Parathyroid adenoma (tissue), 2 donors: ENCODE data around the gene COL4A3.

ENCODE experiments used
- H2AFZ ChIP-seq: fragments of 300-600 bp; sonication (generic); one replicate; pipeline ENCODE4 v1.7.0; 2017; ENCODE audit warnings: antibody characterized with exemption, mild to moderate bottlenecking
- H3K27ac ChIP-seq: fragments of 300-600 bp; sonication (generic); one replicate; pipeline ENCODE4 v1.7.0; 2017
- H3K27me3 ChIP-seq: fragments of 300-600 bp; sonication (generic); one replicate; pipeline ENCODE4 v1.7.0; 2017; ENCODE audit warnings: low read length; ENCODE audit not compliant: control insufficient read depth, insufficient read depth
- H3K36me3 ChIP-seq: fragments of 300-600 bp; sonication (generic); one replicate; pipeline ENCODE4 v1.7.0; 2017; ENCODE audit warnings: low read length; ENCODE audit not compliant: control insufficient read depth, insufficient read depth
- H3K4me1 ChIP-seq: fragments of 300-600 bp; sonication (generic); one replicate; pipeline ENCODE4 v1.7.0; 2017; ENCODE audit warnings: control low read depth
- H3K4me2 ChIP-seq: fragments of 300-600 bp; sonication (generic); one replicate; pipeline ENCODE4 v1.7.0; 2017; ENCODE audit warnings: low read length
- H3K4me3 ChIP-seq: fragments of 300-600 bp; sonication (generic); one replicate; pipeline ENCODE4 v1.7.0; 2017; ENCODE audit warnings: low read depth, low read length
- H3K79me2 ChIP-seq: fragments of 300-600 bp; sonication (generic); one replicate; pipeline ENCODE4 v1.7.0; 2017; ENCODE audit warnings: control low read depth
- H3K9ac ChIP-seq: fragments of 300-600 bp; sonication (generic); one replicate; pipeline ENCODE4 v1.7.0; 2017; ENCODE audit warnings: mild to moderate bottlenecking
- H3K9me3 ChIP-seq: fragments of 300-600 bp; sonication (generic); one replicate; pipeline ENCODE4 v1.7.0; 2017; ENCODE audit warnings: low read length; ENCODE audit not compliant: control insufficient read depth
- TF ChIP-seq, protein P1 (sequence below): fragments of 300-600 bp; sonication (generic); IDR thresholded peaks from one replicate; pipeline ENCODE4 v1.7.0; 2017; ENCODE audit warnings: antibody characterized with exemption, mild to moderate bottlenecking
- donor health status: primary hyperparathyroidism.

COL4A3 gene

DNA sequence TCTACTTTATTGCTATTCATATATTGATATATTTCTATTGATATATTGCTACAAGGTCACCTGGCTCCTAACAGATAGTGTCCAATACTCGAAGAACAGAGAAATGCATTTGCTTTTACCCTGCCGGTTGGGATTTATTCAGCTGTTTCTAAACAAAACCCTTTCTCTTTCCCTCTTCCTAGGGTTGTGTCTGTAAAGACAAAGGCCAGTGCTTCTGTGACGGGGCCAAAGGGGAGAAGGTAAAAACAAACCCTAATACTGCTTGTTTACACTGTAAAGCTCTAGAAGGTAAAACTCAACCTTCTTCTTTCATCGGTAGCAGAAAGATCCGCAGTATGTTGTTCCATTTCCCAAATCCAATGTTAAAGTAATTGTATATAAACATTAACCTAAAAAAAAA, 73.4 kb downstream of the COL4A3 start:
- no peak overlapping the region for H3K27ac ChIP-seq
- no peaks in the 10 kb centered on the region for H3K27me3 ChIP-seq

DNA sequence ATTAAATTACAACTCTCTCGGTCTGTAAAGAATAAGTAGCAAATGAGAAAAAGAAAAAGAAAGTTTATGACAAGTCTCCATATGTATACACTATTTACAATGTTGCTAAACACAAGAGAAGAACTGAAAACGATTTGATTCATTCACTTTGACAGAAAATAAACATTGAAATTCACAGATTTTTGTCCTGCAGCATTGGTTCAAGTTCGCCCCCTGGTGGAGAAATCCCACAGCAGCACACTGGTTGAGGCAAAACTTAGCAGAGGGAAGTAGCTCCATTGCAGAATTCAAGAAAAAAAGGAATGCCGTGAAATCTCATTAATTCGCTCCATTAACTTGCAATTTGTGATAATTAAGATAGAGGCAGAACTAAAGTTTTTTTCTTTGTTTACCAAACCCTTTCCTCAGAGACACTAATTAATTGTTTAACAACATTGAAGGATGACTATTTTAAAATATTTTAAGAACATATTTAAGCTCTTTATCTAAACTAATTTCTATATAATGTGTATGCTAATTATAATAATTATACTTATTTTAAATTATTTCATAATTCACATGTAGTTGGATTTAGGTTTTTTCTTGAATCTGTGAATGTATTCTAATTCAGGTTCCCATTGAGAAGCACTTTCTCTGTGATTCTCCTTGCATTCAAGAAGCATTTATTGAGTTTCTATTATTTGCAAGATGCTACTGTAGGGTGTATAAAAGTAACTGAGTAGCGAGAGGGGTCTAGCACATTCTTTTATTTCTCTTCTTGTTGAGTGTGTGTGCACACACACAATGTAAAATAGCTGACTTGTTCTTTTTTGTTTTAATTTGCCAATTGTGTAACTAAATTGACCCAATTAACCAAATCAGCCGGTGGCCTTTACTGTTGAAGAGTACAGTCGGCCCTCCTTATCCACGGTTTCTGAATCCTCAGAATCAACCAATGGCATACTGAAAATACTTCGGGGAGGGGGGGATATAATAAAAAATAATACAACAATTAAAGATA, 74.1 kb downstream of the COL4A3 start:
- Histone ChIP-seq H3K9me3 (no peaks in the 10 kb centered on the region), H2AFZ (no peak overlapping the region), H3K4me2 (no peak overlapping the region), H3K4me3 (no peak overlapping the region), H3K4me1 (no peaks in the 10 kb centered on the region), H3K27ac (no peak overlapping the region), H3K36me3 (no peaks in the 10 kb centered on the region), H3K9ac (no peak overlapping the region), H3K27me3 (no peaks in the 10 kb centered on the region), H3K79me2 (no peaks in the 10 kb centered on the region)
- TF ChIP-seq, protein P1, sequence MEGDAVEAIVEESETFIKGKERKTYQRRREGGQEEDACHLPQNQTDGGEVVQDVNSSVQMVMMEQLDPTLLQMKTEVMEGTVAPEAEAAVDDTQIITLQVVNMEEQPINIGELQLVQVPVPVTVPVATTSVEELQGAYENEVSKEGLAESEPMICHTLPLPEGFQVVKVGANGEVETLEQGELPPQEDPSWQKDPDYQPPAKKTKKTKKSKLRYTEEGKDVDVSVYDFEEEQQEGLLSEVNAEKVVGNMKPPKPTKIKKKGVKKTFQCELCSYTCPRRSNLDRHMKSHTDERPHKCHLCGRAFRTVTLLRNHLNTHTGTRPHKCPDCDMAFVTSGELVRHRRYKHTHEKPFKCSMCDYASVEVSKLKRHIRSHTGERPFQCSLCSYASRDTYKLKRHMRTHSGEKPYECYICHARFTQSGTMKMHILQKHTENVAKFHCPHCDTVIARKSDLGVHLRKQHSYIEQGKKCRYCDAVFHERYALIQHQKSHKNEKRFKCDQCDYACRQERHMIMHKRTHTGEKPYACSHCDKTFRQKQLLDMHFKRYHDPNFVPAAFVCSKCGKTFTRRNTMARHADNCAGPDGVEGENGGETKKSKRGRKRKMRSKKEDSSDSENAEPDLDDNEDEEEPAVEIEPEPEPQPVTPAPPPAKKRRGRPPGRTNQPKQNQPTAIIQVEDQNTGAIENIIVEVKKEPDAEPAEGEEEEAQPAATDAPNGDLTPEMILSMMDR = peak; percentile 95

More for the DNA sequence above, 73.4 kb downstream of the COL4A3 start:
- TF ChIP-seq, protein P1 = no peak
- Histone ChIP-seq H3K9me3 (no peaks in the 10 kb centered on the region), H3K4me3 (no peak overlapping the region), H3K4me1 (no peaks in the 10 kb centered on the region), H3K79me2 (no peaks in the 10 kb centered on the region), H3K9ac (no peak overlapping the region), H3K4me2 (no peak overlapping the region), H3K36me3 (no peaks in the 10 kb centered on the region), H2AFZ (no peak overlapping the region)

DNA sequence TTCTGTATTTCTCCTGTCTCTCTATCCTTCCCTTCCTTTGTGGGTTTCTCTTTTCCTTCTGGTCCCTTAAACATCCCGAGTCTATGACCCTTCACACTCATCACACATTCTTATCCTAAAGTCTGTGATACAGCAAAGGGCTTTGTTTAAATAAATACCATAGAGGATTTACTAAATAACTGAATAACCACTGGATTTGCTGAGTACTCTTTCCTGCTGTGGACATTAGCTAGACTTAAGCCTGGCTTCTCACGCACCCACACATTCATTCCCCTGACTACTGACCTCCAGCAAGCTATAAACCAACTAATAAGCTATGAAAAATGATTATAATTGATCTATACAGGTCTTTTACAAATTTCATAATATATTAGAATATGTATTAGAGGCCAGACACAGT, 76.6 kb downstream of the COL4A3 start:
- Histone ChIP-seq H3K27ac (no peak overlapping the region), H3K36me3 (no peaks in the 10 kb centered on the region), H3K9me3 (no peaks in the 10 kb centered on the region), H3K9ac (no peak overlapping the region), H3K4me3 (no peak overlapping the region), H3K27me3 (no peaks in the 10 kb centered on the region), H3K4me1 (no peaks in the 10 kb centered on the region), H2AFZ (no peak overlapping the region), H3K79me2 (no peaks in the 10 kb centered on the region), H3K4me2 (no peak overlapping the region)
- TF ChIP-seq, protein P1 = no peak

DNA sequence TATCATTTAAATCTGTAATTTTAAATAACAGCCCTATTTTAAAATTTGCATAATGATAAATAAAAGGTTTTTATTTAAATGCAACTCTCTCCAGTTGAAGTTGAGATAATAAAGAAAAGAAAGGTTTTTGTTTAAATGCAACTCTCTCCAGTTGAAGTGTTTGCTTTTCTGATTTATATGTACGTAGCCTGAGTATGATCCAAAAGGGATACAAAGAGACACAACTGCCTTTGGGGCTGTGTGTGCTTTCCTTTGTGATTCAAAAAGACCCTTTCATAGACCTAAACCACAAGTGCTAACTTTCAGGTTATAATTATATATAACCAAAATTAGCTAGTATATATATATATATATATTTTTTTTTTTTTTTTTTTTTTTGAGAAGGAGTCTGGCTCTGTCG, 84.5 kb downstream of the COL4A3 start:
- Histone ChIP-seq H3K27ac (no peak overlapping the region), H3K4me2 (no peak overlapping the region), H3K4me1 (no peaks in the 10 kb centered on the region), H3K9me3 (no peaks in the 10 kb centered on the region), H3K4me3 (no peak overlapping the region), H2AFZ (no peak overlapping the region), H3K9ac (no peak overlapping the region), H3K27me3 (no peaks in the 10 kb centered on the region), H3K36me3 (no peaks in the 10 kb centered on the region), H3K79me2 (no peaks in the 10 kb centered on the region)
- TF ChIP-seq, protein P1 = no peak
